Dermis blood vessel endothelial cell (primary cell): ENCODE measurements around the gene OGN. TPM values are rescaled to one million over a fixed set of nuclear protein-coding genes. Genes with fewer than 3 reads are reported as not detected.
"Not testable (repeated sequence)": the region's sequence is repeated elsewhere in the genome, so short reads cannot be mapped to it uniquely, and the experiment has no call there.

Experiments used
- DNase-seq: peaks from one replicate; pipeline ENCODE4 v3.0.0; 2010
- total RNA-seq: library from RNA; depleted of rRNA; stranded (reverse); fragments of >200 nt; gene quantifications from 2 replicates; pipeline ENCODE4 v1.2.3, GENCODE V29; 2014

The OGN gene
- total RNA-seq, result not detected in 2 replicates

DNA sequence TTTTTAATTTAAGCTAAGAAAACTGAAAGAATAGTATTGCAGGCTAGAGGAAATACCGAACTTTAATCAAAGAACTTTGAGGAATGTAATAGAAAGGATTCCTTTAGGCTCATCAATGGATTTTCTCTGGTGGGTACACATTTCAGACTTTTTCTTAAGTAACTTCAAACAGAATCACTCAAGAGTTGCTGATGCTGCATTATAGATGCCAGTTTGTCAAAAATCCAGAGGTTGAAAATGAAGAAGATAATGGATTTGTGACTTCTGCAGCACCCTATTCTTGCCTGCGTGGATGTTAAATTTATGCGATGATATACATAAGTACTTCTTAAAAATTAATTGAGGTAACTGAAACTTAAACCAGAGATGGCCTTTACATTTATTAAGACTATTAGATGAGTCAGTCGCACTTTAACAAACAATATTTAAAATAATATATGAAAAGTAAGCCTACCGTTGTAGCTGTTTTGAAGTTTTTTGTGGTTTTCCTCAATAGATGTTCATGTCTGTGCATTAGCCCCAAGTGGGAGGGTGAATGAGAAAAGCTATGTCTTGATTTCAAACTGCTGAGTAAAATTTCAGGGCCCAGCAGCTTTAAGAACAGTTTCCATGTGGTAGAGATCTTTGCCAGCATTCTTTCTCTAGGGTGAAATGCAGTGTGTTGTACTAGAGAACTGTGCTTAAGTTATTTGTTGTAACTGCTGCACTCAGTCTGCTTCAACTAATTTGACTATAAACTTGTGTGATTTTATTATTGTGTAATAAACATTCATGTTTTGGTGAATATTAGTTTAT is at the start of gene OGN:
Gene OGN (minus strand): TSS at position 537 of the 795 bp plus-strand sequence. CDS start 1,171 bp downstream, outside the sequence.
- no peak for DNase-seq

DNA sequence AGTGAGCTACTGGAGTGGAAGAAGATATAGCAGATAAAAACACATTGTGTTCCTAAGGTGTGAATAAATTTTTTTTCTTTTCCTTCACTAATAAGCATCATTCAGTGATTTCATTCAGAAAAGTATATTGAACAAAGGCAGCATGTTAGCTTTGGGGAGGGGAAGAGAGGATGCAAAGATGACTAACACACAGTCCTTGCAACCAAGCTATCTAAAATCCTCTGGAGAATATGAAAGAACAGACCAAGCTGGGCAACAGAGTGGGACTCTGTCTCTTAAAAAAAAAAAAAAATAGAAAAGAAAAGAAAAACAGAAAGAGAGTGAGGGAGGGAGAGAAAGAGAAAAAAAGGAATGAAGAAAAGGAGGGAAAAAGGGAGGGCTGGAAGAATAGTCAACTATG is 42.2 kb upstream of the OGN start:
- DNase-seq, result no peak

DNA sequence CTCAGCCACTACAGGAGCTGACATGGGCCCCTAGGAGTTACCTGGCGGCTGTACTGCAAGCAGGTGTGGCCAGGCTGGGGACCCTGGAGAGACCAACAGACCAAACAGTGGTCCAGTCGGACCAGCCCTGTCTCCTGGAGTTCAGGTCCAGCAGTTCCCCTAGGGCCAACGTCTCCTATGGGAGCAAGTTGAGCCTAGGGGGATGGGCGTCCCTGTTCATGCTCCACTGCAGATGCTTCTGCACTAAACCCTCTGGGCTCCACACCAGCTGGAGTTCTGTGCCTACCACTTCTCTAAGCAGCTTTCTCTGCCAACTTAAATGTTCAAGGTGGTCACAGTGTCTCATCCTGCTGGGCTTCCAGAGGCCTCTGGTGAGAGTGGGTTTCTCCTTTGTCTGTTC is 40.5 kb upstream of the OGN start:
- no peak for DNase-seq

GRCh38 chr9:92440751-92441046 is 36.3 kb upstream of the OGN start:
- no peak for DNase-seq

GRCh38 chr9:92439921-92440750 is 35.8 kb upstream of the OGN start:
- peak; percentile 35 for DNase-seq

GRCh38 chr9:92438900-92439526 is 34.6 kb upstream of the OGN start:
- peak; percentile 44 for DNase-seq

GRCh38 chr9:92435263-92435662 is 30.9 kb upstream of the OGN start:
- DNase-seq, result no peak

- DNase-seq, result no peak
Measured at GRCh38 chr9:92432972-92433548, 28.7 kb upstream of the OGN start.

DNA sequence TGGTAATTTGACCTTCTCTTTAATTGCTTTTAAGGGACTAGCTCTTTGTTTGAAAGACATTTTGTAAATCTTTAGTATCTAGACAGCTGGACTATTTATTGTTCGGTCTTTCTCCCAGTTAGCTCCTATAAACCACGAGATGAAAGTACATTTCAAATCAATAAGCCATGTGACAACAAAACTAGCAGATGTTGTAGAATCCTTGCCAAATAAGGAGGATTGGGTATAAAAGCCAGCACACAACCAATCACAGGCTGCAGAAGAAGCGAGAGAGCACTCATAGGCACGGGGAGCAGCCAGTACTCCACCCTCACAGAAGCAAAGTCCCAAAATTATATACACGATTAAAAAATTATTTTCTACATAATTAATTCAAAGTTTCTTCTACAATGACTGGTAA is 28.0 kb upstream of the OGN start:
- no peak for DNase-seq

DNA sequence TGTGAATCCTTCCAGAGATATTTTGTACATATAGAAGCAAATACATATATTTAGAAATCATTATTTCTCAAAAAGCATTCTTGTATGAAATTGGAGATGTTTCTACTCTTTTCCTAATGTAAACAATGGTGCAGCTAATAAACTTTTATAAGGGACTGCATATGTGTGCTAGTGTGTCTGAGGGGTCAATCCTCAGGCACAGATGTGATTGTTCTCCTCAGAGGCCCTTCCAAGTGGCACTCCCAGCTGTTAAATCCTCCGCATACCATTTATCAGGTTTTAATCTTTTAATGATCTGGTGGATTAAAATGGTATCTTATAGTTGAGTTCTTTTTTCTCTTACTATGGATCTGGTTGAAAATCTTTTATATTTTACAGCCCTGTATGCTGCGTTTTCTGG is 25.5 kb upstream of the OGN start:
- DNase-seq, result no peak

DNA sequence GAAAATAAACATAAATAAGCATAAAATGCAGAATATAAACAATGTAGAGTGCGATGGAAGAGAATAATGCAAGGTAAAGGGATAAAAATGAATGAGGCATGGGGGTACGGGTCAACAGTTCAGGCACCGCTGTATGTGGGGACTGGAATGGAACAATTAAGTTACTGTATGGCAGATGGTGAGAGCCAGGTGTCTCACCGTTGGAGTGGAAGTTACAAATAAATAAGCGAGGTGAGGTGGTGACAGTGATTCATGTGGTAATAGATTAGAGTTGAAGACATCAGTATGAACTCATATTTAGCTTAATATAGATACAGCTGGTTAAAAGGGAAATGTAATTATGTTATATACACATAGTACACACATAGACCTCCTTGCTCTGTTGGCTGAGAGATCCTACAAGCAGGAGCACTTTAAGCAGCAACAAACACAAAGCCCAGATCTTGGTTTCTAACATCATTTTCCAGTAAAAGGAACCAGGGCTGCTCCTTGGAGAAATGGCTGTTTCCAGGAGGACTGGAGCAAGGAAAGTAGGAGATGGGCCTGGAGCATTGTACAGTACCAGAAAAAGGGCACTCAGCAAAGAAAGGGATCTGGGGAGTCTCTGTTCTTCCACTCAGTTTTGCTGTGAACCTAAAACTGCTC is 22.2 kb upstream of the OGN start:
- DNase-seq, result no peak

GRCh38 chr9:92425474-92425873 is 21.1 kb upstream of the OGN start:
- DNase-seq, result no peak

DNA sequence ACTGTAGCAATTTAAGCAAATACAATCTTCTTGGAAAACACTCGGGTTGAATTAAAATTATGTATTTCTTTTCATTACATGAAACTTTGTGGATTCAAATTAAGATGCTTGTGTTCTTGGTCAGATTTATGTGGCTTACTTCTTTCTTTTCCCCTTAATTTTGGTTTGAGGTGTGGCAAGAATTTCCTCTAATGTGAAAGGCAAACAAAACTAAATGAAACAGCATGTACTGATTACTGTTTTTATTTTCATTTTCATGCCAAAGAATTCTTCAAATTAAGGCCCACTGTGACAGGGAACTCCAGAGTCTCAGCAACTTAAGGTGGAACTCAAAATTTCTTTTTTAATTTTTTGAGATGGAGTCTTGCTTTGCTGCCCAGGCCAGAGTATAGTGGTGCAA is 20.0 kb upstream of the OGN start, which contains the start of gene OMD:
Gene OMD (minus strand): TSS at position 132 of the 400 bp plus-strand sequence. CDS start 6,913 bp downstream, outside the sequence.
- no peak for DNase-seq

- DNase-seq, result no peak
Measured at GRCh38 chr9:92423612-92424011, 19.2 kb upstream of the OGN start.

- no peak for DNase-seq
Measured at GRCh38 chr9:92422611-92423338, 18.4 kb upstream of the OGN start.

DNA sequence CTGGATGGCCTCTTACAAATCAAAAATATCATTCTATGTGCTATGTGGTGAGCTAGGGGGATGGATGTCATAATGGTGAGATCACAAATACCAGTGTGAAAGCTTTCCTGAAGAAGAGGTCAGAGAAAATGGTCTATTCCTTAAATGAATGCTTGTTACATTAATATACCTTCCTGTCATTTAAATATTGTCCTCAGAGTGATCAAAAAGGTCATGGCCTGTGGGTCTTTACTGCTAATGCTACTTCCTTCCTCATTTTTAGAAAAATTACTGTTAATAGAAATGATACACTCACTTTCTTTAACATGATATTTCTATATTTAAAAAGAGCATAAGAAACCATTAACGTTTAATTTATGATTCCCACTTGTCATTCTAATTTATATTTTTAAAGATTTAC is 10.2 kb upstream of the OGN start:
- DNase-seq, result peak; percentile 30

GRCh38 chr9:92411157-92411556 is 6.8 kb upstream of the OGN start:
- DNase-seq, result not testable (repeated sequence)

DNA sequence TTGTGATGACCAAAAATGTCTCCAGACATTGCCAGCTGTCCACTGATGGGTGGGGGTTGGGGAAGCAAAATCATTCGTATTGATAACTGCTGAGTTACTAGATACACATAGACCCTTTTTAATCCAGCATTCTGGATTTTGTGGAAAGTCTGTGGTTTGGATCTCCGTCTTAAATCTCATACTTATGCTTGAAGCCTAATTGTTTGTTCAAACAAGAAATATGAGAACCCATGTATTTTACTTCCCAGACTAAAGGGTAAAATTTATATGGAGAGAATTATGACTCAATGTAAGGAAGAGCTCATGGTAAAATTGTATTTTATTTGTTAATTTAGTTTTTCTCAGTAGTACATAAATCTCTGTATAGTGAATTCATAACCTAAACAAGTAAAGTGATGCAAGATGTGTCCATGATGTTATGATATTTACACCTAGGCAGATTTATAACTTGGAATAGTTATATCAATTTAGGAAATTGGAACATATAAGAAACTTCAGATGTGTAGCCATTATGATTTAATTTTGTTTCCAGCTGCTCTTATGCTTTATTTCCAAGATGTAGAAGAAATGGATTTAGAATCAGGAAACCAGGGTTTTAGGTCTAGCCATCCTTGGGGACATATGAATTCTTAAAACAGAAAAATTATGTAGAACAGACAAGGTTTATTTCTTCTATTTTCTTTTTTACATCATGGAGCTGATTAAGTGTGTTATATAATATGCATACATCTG is 4.5 kb upstream of the OGN start:
- DNase-seq, result no peak

DNA sequence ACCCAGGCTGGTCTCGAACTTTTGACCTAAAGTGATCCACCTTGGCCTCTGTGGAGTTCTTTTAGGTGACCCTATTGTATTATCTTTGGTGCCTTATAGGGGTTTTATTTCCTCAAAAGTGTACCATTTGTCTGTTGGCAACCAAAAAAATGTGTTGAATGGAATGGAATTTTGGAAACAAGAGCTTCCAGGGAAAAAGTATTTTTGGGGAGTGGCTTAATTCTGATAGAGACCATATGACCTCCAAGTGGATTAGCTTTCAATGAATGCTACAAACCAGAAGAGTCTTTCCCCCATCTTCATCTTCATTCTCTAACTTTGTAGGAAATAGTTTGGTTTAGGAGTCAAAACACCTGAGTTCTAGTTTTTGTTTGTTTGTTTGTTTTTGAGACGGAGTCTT is 3.4 kb upstream of the OGN start:
- DNase-seq, result no peak

DNA sequence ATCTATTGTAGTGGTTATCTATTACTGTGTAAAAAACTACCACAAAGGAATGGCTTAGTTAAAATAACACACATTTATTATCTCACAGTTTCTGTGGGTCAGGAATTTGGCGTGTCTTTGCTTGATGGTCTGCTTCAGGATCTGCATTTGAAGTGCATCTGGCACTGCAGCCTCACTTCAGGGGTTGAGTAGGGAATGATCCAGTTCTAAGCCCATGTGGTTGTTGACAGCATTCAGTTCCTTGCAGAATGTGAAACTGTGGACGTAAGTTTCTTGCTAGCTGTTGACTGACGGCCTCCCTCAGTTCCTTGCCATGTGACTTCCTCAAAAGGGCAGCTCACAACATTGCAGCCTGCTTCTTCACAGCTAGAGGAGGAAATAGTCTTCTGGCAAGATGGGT is 2.1 kb upstream of the OGN start:
- peak; percentile 38 for DNase-seq

DNA sequence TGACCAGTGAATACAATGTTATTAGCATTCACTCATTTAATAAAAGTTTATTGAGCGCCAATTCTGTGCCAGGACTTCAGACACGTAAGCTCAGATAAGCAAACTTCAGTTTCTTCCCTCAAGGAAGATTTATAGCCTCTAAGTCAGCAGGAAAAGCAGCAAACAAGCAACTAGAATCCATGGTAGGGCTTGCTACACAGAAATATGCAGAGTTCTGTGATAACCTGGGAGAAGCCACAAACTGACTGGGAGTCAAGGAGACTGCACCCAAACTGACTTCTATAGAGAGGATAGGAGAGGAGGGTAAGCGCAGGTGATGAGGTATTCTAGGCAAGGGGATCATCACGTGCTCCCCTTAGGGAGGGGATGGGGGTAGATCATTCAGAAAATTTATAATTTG is 1.4 kb upstream of the OGN start:
- DNase-seq, result no peak
